Subcutaneous adipose tissue (tissue), 4 donors: ENCODE results near the gene KRTAP6-2. TPM values are rescaled to one million over a fixed set of nuclear protein-coding genes. Genes with fewer than 3 reads are reported as not detected.

Experiments used
- total RNA-seq, 4 donors: library from RNA; depleted of rRNA; stranded (reverse); fragments of >200 nt; gene quantifications; one replicate each; pipeline ENCODE4 v1.1.0, GENCODE V29; 2016
- TF ChIP-seq, protein P1 (sequence below): fragments of 450-650 bp; IDR thresholded peaks from one replicate; pipeline ENCODE4 v1.5.1; 2016; ENCODE audit warnings: low read depth, mild to moderate bottlenecking, control low read depth, antibody characterized with exemption, moderate library complexity

The KRTAP6-2 gene, protein sequence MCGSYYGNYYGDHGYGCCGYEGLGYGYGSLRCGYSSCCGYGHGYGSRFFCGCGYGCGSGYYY
- total RNA-seq = not detected

DNA sequence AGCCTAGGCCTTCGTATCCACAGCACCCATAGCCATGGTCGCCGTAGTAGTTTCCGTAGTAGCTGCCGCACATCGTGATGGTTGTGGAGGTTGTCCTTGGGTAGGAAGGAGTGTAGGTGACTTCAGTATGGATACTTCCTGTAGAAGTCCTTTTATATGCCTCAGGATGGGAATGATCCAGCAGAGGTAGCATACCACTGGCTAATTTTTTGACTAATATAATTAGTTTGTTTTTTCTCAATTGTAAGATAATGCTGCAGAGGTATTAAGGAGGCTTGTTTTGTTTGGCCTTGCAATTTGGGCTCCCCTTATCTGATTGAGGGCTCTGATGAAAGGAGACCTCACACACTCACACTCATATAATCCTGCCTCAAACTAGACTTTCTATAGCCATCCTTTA, at the start of gene KRTAP6-2:
Gene KRTAP6-2, minus strand, starts transcription at position 101 of the 400 bp plus-strand sequence. Its CDS starts 28 bp downstream, at position 73.
- TF ChIP-seq, protein P1, sequence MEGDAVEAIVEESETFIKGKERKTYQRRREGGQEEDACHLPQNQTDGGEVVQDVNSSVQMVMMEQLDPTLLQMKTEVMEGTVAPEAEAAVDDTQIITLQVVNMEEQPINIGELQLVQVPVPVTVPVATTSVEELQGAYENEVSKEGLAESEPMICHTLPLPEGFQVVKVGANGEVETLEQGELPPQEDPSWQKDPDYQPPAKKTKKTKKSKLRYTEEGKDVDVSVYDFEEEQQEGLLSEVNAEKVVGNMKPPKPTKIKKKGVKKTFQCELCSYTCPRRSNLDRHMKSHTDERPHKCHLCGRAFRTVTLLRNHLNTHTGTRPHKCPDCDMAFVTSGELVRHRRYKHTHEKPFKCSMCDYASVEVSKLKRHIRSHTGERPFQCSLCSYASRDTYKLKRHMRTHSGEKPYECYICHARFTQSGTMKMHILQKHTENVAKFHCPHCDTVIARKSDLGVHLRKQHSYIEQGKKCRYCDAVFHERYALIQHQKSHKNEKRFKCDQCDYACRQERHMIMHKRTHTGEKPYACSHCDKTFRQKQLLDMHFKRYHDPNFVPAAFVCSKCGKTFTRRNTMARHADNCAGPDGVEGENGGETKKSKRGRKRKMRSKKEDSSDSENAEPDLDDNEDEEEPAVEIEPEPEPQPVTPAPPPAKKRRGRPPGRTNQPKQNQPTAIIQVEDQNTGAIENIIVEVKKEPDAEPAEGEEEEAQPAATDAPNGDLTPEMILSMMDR = no peak

DNA sequence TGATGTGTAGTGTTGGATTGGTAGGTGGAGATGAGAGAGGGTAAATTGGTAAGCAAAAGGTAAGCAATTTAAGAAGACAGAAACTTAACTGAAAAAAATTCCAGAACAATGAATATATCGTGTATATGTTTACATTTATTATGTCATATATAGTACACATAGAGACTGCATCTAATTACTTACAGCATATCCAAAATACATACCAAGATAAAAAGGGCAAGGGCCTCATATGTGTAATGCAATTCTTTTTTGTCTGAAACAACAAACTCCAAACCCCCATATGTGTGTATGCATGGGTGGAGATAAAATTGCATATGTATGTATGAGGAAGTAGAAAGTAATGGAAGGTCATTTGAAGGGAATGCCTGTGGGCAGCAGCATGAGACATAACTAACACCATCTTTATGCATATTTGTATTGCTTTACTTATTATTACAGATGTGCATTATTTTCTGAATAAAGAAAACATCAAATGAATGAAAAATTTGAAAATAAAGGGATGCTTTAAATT, 48.3 kb upstream of the KRTAP6-2 start:
- TF ChIP-seq, protein P1 = no peak

DNA sequence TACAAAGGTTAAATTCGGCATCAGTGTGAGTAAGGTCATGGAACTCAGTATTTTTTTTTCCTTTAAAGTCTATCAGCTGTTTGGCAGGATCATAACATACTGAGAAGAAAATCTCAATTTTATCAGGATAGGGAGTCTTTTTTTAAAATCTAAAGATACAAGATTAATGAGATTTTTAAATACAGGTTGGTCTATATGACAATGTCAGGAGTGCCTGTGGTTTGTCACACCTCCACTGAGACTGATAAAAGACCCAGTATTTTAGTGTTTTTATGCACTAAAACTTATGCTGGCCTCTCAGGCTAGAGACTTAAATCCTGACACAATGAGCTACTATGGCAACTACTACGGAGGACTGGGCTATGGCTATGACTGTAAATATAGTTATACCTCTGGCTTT, 43.9 kb upstream of the KRTAP6-2 start, which contains the start of gene KRTAP20-3:
Gene KRTAP20-3, plus strand, starts transcription at position 301 of the 400 bp plus-strand sequence.
- TF ChIP-seq, protein P1 = no peak

DNA sequence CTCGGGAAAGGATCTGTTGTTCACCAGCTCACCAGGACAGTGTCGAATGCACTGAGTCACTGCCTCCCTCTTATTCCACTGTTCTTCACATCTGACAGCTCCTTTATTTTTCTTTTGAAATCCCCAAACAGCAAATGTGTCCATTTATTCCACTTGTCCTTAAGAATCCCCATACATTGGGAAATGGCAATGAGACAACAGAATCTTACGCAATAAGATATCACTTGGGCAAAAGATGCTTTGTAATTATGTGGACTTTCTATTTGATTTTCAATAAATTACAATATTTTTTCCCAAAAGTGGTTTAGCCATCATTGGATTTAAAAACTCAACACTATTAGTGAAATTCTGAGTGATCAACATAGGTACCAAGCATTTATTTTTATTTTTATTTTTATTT, 40.0 kb upstream of the KRTAP6-2 start:
- TF ChIP-seq, protein P1 = no peak

DNA sequence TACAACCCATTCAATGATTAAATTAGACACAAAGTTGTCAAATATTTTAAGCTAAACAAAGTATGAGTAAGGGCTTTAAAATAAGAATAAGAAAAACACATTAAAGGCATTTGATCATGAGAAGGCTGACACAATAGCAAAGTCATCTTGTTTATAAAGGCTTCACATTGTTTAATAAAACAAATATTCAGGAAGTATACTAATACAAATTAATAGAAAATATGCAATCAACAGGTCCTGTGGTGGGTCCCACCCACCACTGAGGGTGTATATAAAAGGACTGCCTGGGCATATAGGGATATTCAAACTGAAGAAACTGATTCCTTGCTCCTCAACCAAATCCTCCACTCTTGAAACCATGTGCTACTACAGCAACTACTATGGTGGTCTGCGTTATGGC, 36.2 kb upstream of the KRTAP6-2 start, which contains the start of gene KRTAP20-2:
Gene KRTAP20-2, plus strand, starts transcription at position 301 of the 400 bp plus-strand sequence. Its CDS starts 58 bp downstream, at position 359.
- TF ChIP-seq, protein P1 = no peak

DNA sequence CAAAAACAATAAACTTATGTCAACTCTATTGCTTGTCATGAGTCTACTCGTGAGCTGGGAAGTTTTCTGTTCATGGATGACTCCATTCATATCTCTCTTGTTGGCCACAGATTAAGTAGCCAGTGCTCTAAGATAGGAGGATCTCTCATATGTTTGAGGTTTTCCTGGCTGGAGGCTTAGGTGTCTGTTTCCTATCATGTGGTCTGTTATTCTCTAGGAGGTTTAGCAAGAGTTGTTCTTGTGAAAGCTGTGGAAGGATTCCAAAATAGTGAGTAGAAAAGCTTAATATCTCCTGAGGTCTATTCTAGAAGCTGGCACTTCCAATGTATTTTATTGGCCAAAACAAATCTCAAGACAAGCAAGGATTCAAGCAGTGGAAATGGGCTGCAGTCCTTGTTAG, 30.5 kb upstream of the KRTAP6-2 start:
- TF ChIP-seq, protein P1 = no peak

DNA sequence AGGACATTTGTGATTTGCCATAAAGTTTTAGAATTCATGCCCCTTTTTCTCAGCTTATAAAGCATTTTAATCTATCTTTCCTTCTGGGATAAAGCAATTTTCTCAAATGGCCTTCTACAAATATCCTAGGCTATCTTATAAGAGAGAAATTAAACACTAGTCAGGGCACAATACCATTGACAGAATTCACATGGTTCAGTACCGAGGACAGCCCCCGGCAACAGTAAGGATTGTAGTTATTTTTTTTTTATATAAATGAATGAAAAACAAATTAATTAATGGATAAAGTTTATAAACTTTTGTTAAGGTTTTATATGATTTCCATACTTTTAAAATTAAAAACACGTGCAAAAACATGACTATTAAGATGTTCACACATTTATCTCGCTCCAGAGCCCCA, 29.4 kb upstream of the KRTAP6-2 start:
- TF ChIP-seq, protein P1 = no peak
